Keratinocyte (primary cell): Measurements from ENCODE around the gene SSNA1. TPM values are rescaled to one million over a fixed set of nuclear protein-coding genes. Genes with fewer than 3 reads are reported as not detected.
A peak's percentile ranks its signal among the peaks of the same experiment; 100 is the strongest.

Experiments
- DNase-seq: peaks from one replicate; pipeline ENCODE4 v3.0.0-alpha.2; 2011; ENCODE audit warnings: low read depth, missing footprints, low spot score
- FAIRE-seq: peaks from 2 replicates; lab custom pipeline; 2011; peaks lifted over from hg19 to GRCh38; lab: Jason Lieb, UNC
- H2AFZ ChIP-seq: 2 replicates; pipeline ENCODE4 v1.6.0; 2012; ENCODE audit warnings: low read length, control low read depth, inconsistent platforms; ENCODE audit not compliant: control insufficient read depth
- H3K27ac ChIP-seq: 2 replicates; pipeline ENCODE4 v1.5.1; 2011; ENCODE audit warnings: low read length; ENCODE audit not compliant: control insufficient read depth, insufficient read depth
- H3K27me3 ChIP-seq: 3 replicates; pipeline ENCODE4 v1.6.0; 2011; ENCODE audit warnings: low read length; ENCODE audit not compliant: control insufficient read depth, insufficient read depth; ENCODE audit errors: extremely low read depth
- H3K36me3 ChIP-seq, 2 experiments: 2 replicates in 1 of 2; 3 replicates in 1 of 2; pipeline ENCODE4 v1.5.1; 2011; ENCODE audit warnings: low read length in 2 of 2, mild to moderate bottlenecking in 1 of 2; ENCODE audit not compliant: control insufficient read depth in 2 of 2, insufficient read depth in 2 of 2; ENCODE audit errors: extremely low read depth in 1 of 2
- H3K4me1 ChIP-seq: 3 replicates; pipeline ENCODE4 v1.5.1; 2011; ENCODE audit warnings: low read length; ENCODE audit not compliant: control insufficient read depth, insufficient read depth; ENCODE audit errors: extremely low read depth
- H3K4me2 ChIP-seq: 3 replicates; pipeline ENCODE4 v1.6.0; 2011; ENCODE audit warnings: low read depth, low read length; ENCODE audit not compliant: control insufficient read depth, insufficient read depth; ENCODE audit errors: extremely low read depth
- H3K4me3 ChIP-seq, 3 experiments: fragments of 200-600 bp in 1 of 3; sonication (generic) in 1 of 3; 2 replicates in 2 of 3; 3 replicates in 1 of 3; pipeline ENCODE4 v1.5.1; 2011 to 2016; ENCODE audit warnings: low read length in 3 of 3, mild to moderate bottlenecking in 3 of 3, control low read depth in 2 of 3, inconsistent platforms in 1 of 3, low read depth in 1 of 3, mixed read lengths in 1 of 3, mixed run types in 1 of 3, moderate library complexity in 1 of 3; ENCODE audit not compliant: control insufficient read depth in 2 of 3, insufficient read depth in 2 of 3; ENCODE audit errors: extremely low read depth in 1 of 3
- H3K79me2 ChIP-seq: 2 replicates; pipeline ENCODE4 v1.6.0; 2012; ENCODE audit warnings: low read length; ENCODE audit not compliant: control insufficient read depth, insufficient read depth
- H3K9ac ChIP-seq: 3 replicates; pipeline ENCODE4 v1.6.0; 2011; ENCODE audit warnings: low read length; ENCODE audit not compliant: control insufficient read depth, insufficient read depth; ENCODE audit errors: extremely low read depth
- H3K9me1 ChIP-seq: 3 replicates; pipeline ENCODE4 v1.6.0; 2011; ENCODE audit warnings: low read length; ENCODE audit not compliant: control insufficient read depth, insufficient read depth; ENCODE audit errors: extremely low read depth
- H3K9me3 ChIP-seq: 2 replicates; pipeline ENCODE4 v1.5.1; 2012; ENCODE audit warnings: low read depth, low read length; ENCODE audit not compliant: control insufficient read depth
- H4K20me1 ChIP-seq: 3 replicates; pipeline ENCODE4 v1.6.0; 2011; ENCODE audit warnings: low read length; ENCODE audit not compliant: control insufficient read depth, insufficient read depth; ENCODE audit errors: extremely low read depth
- CTCF ChIP-seq, 3 experiments: IDR thresholded peaks in 1 of 3; conservative IDR thresholded peaks in 1 of 3; optimal IDR thresholded peaks in 1 of 3; 2 replicates in 2 of 3; 3 replicates in 1 of 3; pipeline versions ENCODE3 to v1.5.1; 2011; ENCODE audit warnings: low read length in 3 of 3, mild to moderate bottlenecking in 3 of 3, moderate library complexity in 2 of 3, control low read depth in 1 of 3, inconsistent platforms in 1 of 3; ENCODE audit not compliant: insufficient read depth in 2 of 3; ENCODE audit errors: extremely low read depth in 1 of 3
- EZH2 ChIP-seq: IDR thresholded peaks from one replicate; pipeline ENCODE4 v1.6.1; 2012; ENCODE audit warnings: inconsistent platforms, mild to moderate bottlenecking, low read length, moderate library complexity
- dilution Hi-C: fragments of 300-500 bp; cut with MboI; formaldehyde crosslinking; loops from one replicate; pipeline ENCODE4 v1.7.0; 2020; ENCODE audit warnings: low sequenced_read_pairs; ENCODE audit not compliant: extremely low pct_ligation_motif_present
- polyA plus RNA-seq, 5 experiments: library from polyadenylated mRNA; depleted of rRNA in 3 of 5; stranded (reverse) in 3 of 5; stranded (forward) in 1 of 5; unstranded in 1 of 5; fragments of >200 nt; gene quantifications; 1 replicate in 1 of 5; 2 replicates in 3 of 5; 3 replicates in 1 of 5; pipeline versions ENCODE4 v1.2.1 to v1.2.3, GENCODE V29; 2011 to 2012; ENCODE audit warnings: missing spikeins in 2 of 5, low read depth in 1 of 5, low replicate concordance in 1 of 5

The SSNA1 gene
- polyA plus RNA-seq, 1 donor (not counting 4 experiments of a cell fraction or from before 2014, with no cell fraction given), result 45.3 TPM

GRCh38 chr9:137227853-137228505, 39.5 kb downstream of the SSNA1 start:
- H3K27me3 ChIP-seq, result peaks cover 6% of the 10 kb centered on the region
- no peak overlapping the region for H3K9ac ChIP-seq
- peaks cover 35% of the 10 kb centered on the region for H3K4me1 ChIP-seq
- H3K79me2 ChIP-seq, result no peaks in the 10 kb centered on the region
- DNase-seq (no peak), FAIRE-seq (no peak)
- H2AFZ ChIP-seq, result no peak overlapping the region
- no peak overlapping the region for H3K27ac ChIP-seq
- no peak overlapping the region for H3K4me3 ChIP-seq
- no peaks in the 10 kb centered on the region for H3K9me3 ChIP-seq
- H3K4me2 ChIP-seq, result peak overlapping the region; percentile 69
- H3K36me3 ChIP-seq, result no peaks in the 10 kb centered on the region
- H3K9me1 ChIP-seq, result no peaks in the 10 kb centered on the region
- TF ChIP-seq EZH2, result no peak
- no peak for TF ChIP-seq CTCF (optimal IDR thresholded peaks at IDR 0.05 in 1 of 3, IDR thresholded peaks at IDR 0.05 in 1 of 3, conservative IDR thresholded peaks at IDR 0.05 in 1 of 3; ENCODE audit: extremely low read depth in 1 of 3, insufficient read depth in 2 of 3, low read length in 3 of 3)
- dilution Hi-C loops, result no loop called here
- H4K20me1 ChIP-seq, result no peaks in the 10 kb centered on the region

- DNase-seq (no peak), FAIRE-seq (no peak)
- H3K27me3 ChIP-seq, result peaks cover 6% of the 10 kb centered on the region
- no peaks in the 10 kb centered on the region for H3K79me2 ChIP-seq
- dilution Hi-C loops, result no loop called here
- no peaks in the 10 kb centered on the region for H3K9me3 ChIP-seq
- H2AFZ ChIP-seq, result no peak overlapping the region
- H3K9ac ChIP-seq, result no peak overlapping the region
- no peak overlapping the region for H3K4me3 ChIP-seq
- TF ChIP-seq CTCF (optimal IDR thresholded peaks at IDR 0.05 in 1 of 3, IDR thresholded peaks at IDR 0.05 in 1 of 3, conservative IDR thresholded peaks at IDR 0.05 in 1 of 3; ENCODE audit: extremely low read depth in 1 of 3, insufficient read depth in 2 of 3, low read length in 3 of 3) (no peak), EZH2 (no peak)
- H3K36me3 ChIP-seq, result no peaks in the 10 kb centered on the region
- H3K4me1 ChIP-seq, result peaks cover 33% of the 10 kb centered on the region
- no peaks in the 10 kb centered on the region for H3K9me1 ChIP-seq
- no peaks in the 10 kb centered on the region for H4K20me1 ChIP-seq
- no peak overlapping the region for H3K27ac ChIP-seq
- H3K4me2 ChIP-seq, result no peak overlapping the region
Measured at GRCh38 chr9:137228506-137228967, 40.1 kb downstream of the SSNA1 start.
